ENCODE data around the gene THTPA.

DNA sequence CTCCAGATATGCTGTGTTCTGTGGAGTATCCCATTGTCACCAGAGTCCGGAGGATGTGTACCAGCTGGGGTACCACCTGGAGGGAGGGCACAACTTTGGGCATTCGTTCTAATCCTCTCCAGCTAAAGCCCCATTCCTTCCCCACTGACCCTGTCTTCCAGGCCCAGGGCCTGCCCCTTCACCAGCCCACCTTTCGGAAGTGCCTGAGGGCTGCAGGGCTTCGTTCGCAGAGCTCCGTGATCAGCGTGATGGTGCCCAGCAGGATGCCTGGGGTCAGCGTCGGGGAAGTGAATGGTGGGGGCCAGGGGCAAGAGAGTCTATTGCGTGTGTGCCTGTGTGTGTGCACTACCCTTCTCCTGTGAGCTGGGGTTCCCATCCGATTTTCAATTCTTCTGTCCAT, 9.6 kb downstream of the THTPA start:
- TF ChIP-seq, protein P1, sequence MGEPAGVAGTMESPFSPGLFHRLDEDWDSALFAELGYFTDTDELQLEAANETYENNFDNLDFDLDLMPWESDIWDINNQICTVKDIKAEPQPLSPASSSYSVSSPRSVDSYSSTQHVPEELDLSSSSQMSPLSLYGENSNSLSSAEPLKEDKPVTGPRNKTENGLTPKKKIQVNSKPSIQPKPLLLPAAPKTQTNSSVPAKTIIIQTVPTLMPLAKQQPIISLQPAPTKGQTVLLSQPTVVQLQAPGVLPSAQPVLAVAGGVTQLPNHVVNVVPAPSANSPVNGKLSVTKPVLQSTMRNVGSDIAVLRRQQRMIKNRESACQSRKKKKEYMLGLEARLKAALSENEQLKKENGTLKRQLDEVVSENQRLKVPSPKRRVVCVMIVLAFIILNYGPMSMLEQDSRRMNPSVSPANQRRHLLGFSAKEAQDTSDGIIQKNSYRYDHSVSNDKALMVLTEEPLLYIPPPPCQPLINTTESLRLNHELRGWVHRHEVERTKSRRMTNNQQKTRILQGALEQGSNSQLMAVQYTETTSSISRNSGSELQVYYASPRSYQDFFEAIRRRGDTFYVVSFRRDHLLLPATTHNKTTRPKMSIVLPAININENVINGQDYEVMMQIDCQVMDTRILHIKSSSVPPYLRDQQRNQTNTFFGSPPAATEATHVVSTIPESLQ (CRISPR knock-in tag; IDR thresholded peaks at IDR 0.05): no peak
- TF ChIP-seq MXD4 (CRISPR knock-in tag; IDR thresholded peaks at IDR 0.05; ENCODE audit: borderline replicate concordance): no peak
- no peak for TF ChIP-seq PRDM15 (CRISPR knock-in tag; IDR thresholded peaks at IDR 0.05)
- TF ChIP-seq JUN (CRISPR knock-in tag; IDR thresholded peaks at IDR 0.05): no peak
- TF ChIP-seq, protein P2, sequence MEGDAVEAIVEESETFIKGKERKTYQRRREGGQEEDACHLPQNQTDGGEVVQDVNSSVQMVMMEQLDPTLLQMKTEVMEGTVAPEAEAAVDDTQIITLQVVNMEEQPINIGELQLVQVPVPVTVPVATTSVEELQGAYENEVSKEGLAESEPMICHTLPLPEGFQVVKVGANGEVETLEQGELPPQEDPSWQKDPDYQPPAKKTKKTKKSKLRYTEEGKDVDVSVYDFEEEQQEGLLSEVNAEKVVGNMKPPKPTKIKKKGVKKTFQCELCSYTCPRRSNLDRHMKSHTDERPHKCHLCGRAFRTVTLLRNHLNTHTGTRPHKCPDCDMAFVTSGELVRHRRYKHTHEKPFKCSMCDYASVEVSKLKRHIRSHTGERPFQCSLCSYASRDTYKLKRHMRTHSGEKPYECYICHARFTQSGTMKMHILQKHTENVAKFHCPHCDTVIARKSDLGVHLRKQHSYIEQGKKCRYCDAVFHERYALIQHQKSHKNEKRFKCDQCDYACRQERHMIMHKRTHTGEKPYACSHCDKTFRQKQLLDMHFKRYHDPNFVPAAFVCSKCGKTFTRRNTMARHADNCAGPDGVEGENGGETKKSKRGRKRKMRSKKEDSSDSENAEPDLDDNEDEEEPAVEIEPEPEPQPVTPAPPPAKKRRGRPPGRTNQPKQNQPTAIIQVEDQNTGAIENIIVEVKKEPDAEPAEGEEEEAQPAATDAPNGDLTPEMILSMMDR (IDR thresholded peaks at IDR 0.05): no peak
- no peak for TF ChIP-seq ZMAT4 (CRISPR knock-in tag; IDR thresholded peaks at IDR 0.05)
- no peak for TF ChIP-seq ZNF138 (CRISPR knock-in tag; conservative IDR thresholded peaks at IDR 0.05)
- no peak for TF ChIP-seq ZNF512 (CRISPR knock-in tag; IDR thresholded peaks at IDR 0.05; ENCODE audit: borderline replicate concordance)
- no peak for TF ChIP-seq FOXJ3 (CRISPR knock-in tag; IDR thresholded peaks at IDR 0.05; ENCODE audit: borderline replicate concordance)
- TF ChIP-seq TP53 (CRISPR knock-in tag; IDR thresholded peaks at IDR 0.05): no peak
